KMS-11 (cell line): ENCODE data around the gene APLP2.

ENCODE experiments used
- H2AFZ ChIP-seq: fragments of 200-600 bp; sonication (generic); 2 replicates; pipeline ENCODE4 v1.6.1; 2016; ENCODE audit warnings: antibody characterized with exemption, mixed run types, low read depth
- H3K27ac ChIP-seq: fragments of 200-600 bp; sonication (generic); 2 replicates; pipeline ENCODE4 v1.6.1; 2016; ENCODE audit warnings: mild to moderate bottlenecking, mixed run types
- H3K27me3 ChIP-seq: fragments of 200-600 bp; sonication (generic); 2 replicates; pipeline ENCODE4 v1.6.1; 2017; ENCODE audit warnings: mild to moderate bottlenecking, low read depth, mixed run types, moderate library complexity; ENCODE audit not compliant: insufficient read depth
- H3K36me3 ChIP-seq: fragments of 200-600 bp; sonication (generic); 2 replicates; pipeline ENCODE4 v1.6.1; 2017; ENCODE audit warnings: mild to moderate bottlenecking, mixed run types; ENCODE audit not compliant: insufficient read depth
- H3K4me1 ChIP-seq: fragments of 200-600 bp; sonication (generic); 2 replicates; pipeline ENCODE4 v1.6.1; 2016; ENCODE audit warnings: mild to moderate bottlenecking, low read depth, mixed run types; ENCODE audit not compliant: poor library complexity, severe bottlenecking
- H3K4me2 ChIP-seq: fragments of 200-600 bp; sonication (generic); 2 replicates; pipeline ENCODE4 v1.7.0; 2016; ENCODE audit warnings: mild to moderate bottlenecking, mixed run types
- H3K4me3 ChIP-seq: fragments of 200-600 bp; sonication (generic); IDR thresholded peaks from 2 replicates; pipeline ENCODE4 v1.6.1; 2017; ENCODE audit warnings: low read depth, low read length, mixed read lengths; ENCODE audit not compliant: insufficient read depth
- H3K79me2 ChIP-seq: fragments of 200-600 bp; sonication (generic); 2 replicates; pipeline ENCODE4 v1.6.1; 2016; ENCODE audit warnings: low read depth, mixed run types; ENCODE audit not compliant: insufficient read depth
- H3K9ac ChIP-seq: fragments of 200-600 bp; sonication (generic); 2 replicates; pipeline ENCODE4 v1.6.1; 2016; ENCODE audit warnings: mild to moderate bottlenecking, mixed run types
- H4K20me1 ChIP-seq: fragments of 200-600 bp; sonication (generic); 2 replicates; pipeline ENCODE4 v1.6.1; 2016; ENCODE audit warnings: mild to moderate bottlenecking, mixed run types; ENCODE audit not compliant: insufficient read depth
- CTCF ChIP-seq: fragments of 200-600 bp; sonication (generic); conservative IDR thresholded peaks from 2 replicates; pipeline ENCODE4 v1.6.1; 2017; ENCODE audit warnings: low read depth, mild to moderate bottlenecking, antibody characterized with exemption, low read length, moderate library complexity, mixed read lengths

The APLP2 gene

DNA sequence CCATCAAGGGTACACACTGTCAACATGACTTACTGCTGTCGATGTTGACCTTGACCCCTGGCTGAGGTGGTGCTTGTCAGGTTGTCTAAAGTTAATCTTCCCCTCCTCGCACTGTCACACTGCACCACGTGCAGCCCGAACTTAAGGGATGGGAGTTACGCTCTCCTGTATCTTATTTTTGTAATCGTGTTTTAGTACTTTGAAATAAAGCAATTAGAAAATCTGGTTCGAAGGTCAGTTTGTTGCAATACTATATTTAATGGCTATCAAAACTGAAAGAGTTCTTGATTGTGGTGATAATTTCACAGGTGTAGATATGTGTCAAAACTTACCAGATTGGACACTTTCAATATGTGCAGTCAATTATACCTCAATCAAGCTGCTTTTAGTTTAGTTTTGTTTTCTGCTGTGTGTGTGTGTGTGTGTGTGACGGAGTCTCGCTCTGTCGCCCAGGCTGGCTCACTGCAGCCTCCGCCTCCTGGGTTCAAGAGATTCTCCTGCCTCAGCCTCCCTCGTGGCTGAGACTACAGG is 79.2 kb downstream of the APLP2 start:
- H2AFZ ChIP-seq = no peak overlapping the region
- no peaks in the 10 kb centered on the region for H4K20me1 ChIP-seq
- no peaks in the 10 kb centered on the region for H3K79me2 ChIP-seq
- no peak overlapping the region for H3K4me2 ChIP-seq
- peaks cover 16% of the 10 kb centered on the region for H3K4me1 ChIP-seq
- no peaks in the 10 kb centered on the region for H3K36me3 ChIP-seq
- no peak overlapping the region for H3K9ac ChIP-seq
- H3K27me3 ChIP-seq = no peaks in the 10 kb centered on the region
- TF ChIP-seq CTCF = no peak
- H3K27ac ChIP-seq = no peak overlapping the region
- no peak overlapping the region for H3K4me3 ChIP-seq

DNA sequence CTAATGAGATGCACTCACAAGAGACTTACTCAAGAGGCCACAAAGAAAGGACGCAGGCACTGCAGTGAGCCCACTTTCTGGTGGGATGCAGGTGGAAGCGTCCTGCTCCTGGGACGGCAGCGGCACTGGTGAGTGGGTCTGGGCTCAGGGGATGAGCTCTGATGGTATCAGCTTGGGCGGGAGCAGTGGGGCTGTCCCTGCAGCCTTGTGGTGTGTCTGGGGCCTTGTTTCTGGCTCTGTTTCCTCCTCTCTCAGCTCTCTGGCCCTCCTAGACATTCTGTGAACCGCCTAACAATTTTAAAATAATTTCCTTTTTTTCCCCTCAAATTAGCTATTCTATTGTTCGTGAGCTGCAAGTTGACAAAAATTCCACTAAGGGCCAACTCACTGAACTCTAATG is 81.1 kb downstream of the APLP2 start:
- Histone ChIP-seq H3K4me3 (no peak overlapping the region), H3K9ac (no peak overlapping the region), H3K4me1 (peaks cover 15% of the 10 kb centered on the region), H3K36me3 (no peaks in the 10 kb centered on the region), H3K4me2 (no peak overlapping the region), H4K20me1 (no peaks in the 10 kb centered on the region), H2AFZ (no peak overlapping the region), H3K27me3 (no peaks in the 10 kb centered on the region), H3K27ac (no peak overlapping the region), H3K79me2 (no peaks in the 10 kb centered on the region)
- no peak for TF ChIP-seq CTCF

GRCh38 chr11:130151196-130151595 is 81.5 kb downstream of the APLP2 start:
- H3K4me1 ChIP-seq = peaks cover 11% of the 10 kb centered on the region
- no peaks in the 10 kb centered on the region for H3K36me3 ChIP-seq
- H3K27me3 ChIP-seq = no peaks in the 10 kb centered on the region
- H3K4me3 ChIP-seq = no peak overlapping the region
- H3K79me2 ChIP-seq = no peaks in the 10 kb centered on the region
- no peak for TF ChIP-seq CTCF
- H3K4me2 ChIP-seq = no peak overlapping the region
- H3K9ac ChIP-seq = no peak overlapping the region
- H3K27ac ChIP-seq = no peak overlapping the region
- H4K20me1 ChIP-seq = no peaks in the 10 kb centered on the region
- no peak overlapping the region for H2AFZ ChIP-seq

DNA sequence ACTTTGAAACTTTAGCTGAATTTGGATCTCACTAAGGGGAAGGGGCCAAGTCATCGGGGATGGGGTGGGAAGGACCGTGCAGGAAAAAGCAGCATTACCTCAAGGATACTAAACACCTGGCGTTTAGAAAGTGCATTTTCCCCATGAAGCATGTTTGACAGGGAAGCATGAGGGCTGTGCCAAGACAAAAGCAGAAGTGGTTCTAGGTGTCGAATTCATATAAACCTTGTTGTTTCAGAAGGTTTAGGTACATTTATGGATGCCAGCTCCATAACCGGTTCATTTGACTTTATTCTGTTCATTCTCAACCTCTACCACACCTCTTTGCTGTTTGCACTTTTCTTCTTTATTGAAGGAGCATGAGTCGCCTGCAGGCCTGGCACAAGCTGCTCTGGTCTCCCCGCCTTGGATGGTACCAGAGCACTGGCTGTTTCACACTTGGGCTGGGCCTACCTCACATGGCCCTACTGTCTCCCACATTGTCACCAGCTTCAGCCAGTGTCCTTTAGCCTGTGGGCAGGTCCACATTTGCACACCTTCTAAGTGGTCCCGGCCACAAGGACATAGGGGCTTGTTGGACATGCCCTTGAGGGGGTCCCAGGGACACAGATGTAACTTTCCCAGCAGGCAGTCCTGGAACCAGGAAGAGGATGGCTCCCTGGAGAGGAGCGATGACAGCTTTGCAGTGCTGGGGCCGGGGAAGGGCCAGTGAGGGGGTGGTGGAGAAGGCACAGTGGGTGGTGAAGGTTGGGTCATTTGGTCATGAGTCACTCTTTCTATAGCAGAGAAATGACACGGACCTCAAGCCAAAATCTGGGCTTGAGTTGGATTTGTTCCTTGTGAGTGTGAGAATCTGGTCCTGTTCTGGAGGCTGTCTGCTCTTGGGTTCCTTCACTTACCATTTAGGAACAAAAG is 86.7 kb downstream of the APLP2 start:
- Histone ChIP-seq H2AFZ (no peak overlapping the region), H3K4me2 (no peak overlapping the region), H4K20me1 (no peaks in the 10 kb centered on the region), H3K4me1 (no peaks in the 10 kb centered on the region), H3K36me3 (no peaks in the 10 kb centered on the region), H3K4me3 (no peak overlapping the region), H3K27me3 (peaks cover 4% of the 10 kb centered on the region; the same call in 1 of the 2 replicates), H3K9ac (no peak overlapping the region), H3K79me2 (peaks cover 14% of the 10 kb centered on the region), H3K27ac (no peak overlapping the region)
- TF ChIP-seq CTCF = no peak
